Progenitor cell of endocrine pancreas (in vitro differentiated cells): ENCODE data around the gene ECHDC1. TPM values are rescaled to one million over a fixed set of nuclear protein-coding genes. Genes with fewer than 3 reads are reported as not detected.
"Not testable (repeated sequence)": the region's sequence is repeated elsewhere in the genome, so short reads cannot be mapped to it uniquely, and the experiment has no call there.

Source experiments
- DNase-seq: peaks from one replicate; pipeline ENCODE4 v3.0.0; 2021; ENCODE audit warnings: low spot score; ENCODE audit not compliant: unreplicated experiment
- H3K27ac Mint-ChIP-seq: 2 replicates; pipeline ENCODE4 v1.8.0; 2021; ENCODE audit warnings: mild to moderate bottlenecking, moderate library complexity, mixed read lengths
- H3K27me3 Mint-ChIP-seq: 2 replicates; pipeline ENCODE4 v1.8.0; 2021; ENCODE audit warnings: mixed read lengths
- H3K36me3 Mint-ChIP-seq: 2 replicates; pipeline ENCODE4 v1.8.0; 2022; ENCODE audit warnings: mixed read lengths; ENCODE audit not compliant: insufficient read depth
- H3K4me1 Mint-ChIP-seq: 2 replicates; pipeline ENCODE4 v1.8.0; 2021; ENCODE audit warnings: low read depth, mixed read lengths
- H3K4me3 Mint-ChIP-seq: 2 replicates; pipeline ENCODE4 v1.8.0; 2021; ENCODE audit warnings: low read depth, mild to moderate bottlenecking, moderate library complexity, mixed read lengths
- H3K9me3 Mint-ChIP-seq: 2 replicates; pipeline ENCODE4 v1.8.0; 2021; ENCODE audit warnings: low read depth, mixed read lengths
- total RNA-seq: library from RNA; stranded (reverse); gene quantifications from 2 replicates; pipeline ENCODE4 v1.2.1, GENCODE V29; 2021
- TF ChIP-seq, protein P1 (sequence below): fragments of 200-600 bp; sonication (generic); IDR thresholded peaks from one replicate; pipeline ENCODE4 v1.5.0; 2021; ENCODE audit warnings: antibody characterized with exemption, mild to moderate bottlenecking; ENCODE audit not compliant: unreplicated experiment

ECHDC1 gene
- total RNA-seq, 1 donor from 2014 or later, result 60.3 TPM

DNA sequence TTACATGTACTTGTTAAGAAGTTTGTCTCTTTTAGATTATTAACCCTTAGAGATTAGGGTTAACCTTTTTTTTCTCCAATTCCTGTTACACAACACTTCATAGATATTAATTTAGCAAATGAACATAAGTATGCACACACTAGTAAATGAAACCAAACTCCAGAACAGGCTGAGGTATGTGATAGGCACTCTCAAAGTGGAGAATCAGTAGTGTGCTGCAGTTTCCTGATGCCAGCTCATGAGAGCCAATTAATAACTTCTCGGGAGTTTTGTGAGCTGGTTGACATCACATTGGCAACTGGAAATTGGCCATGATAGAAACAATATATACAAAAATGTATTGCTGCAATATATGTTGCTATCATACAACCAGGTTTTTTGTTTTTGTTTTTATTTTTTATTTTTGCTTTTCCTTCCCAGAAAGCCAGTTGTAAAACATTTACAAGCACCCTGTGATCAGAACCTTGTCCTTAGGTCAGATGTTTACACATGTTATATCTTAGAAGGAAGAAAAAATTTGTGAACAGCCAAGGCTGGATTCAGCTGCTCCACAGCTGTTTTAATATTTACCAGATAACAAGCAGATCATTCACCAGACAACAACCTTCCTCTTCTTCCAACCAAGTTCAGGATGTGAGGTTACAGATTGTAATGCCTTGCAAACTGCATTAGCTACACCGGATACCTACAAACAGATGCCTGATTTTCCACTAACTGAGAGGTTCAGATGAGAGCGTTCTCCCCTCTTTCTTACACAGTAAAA lies 42.4 kb upstream of the ECHDC1 start:
- Mint-ChIP-seq H3K36me3 (peaks cover 5% of the 10 kb centered on the region), H3K4me3 (no peak overlapping the region), H3K27me3 (no peaks in the 10 kb centered on the region), H3K9me3 (no peaks in the 10 kb centered on the region), H3K4me1 (no peaks in the 10 kb centered on the region), H3K27ac (no peak overlapping the region)
- TF ChIP-seq, protein P1, sequence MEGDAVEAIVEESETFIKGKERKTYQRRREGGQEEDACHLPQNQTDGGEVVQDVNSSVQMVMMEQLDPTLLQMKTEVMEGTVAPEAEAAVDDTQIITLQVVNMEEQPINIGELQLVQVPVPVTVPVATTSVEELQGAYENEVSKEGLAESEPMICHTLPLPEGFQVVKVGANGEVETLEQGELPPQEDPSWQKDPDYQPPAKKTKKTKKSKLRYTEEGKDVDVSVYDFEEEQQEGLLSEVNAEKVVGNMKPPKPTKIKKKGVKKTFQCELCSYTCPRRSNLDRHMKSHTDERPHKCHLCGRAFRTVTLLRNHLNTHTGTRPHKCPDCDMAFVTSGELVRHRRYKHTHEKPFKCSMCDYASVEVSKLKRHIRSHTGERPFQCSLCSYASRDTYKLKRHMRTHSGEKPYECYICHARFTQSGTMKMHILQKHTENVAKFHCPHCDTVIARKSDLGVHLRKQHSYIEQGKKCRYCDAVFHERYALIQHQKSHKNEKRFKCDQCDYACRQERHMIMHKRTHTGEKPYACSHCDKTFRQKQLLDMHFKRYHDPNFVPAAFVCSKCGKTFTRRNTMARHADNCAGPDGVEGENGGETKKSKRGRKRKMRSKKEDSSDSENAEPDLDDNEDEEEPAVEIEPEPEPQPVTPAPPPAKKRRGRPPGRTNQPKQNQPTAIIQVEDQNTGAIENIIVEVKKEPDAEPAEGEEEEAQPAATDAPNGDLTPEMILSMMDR, result no peak
- no peak for DNase-seq

DNA sequence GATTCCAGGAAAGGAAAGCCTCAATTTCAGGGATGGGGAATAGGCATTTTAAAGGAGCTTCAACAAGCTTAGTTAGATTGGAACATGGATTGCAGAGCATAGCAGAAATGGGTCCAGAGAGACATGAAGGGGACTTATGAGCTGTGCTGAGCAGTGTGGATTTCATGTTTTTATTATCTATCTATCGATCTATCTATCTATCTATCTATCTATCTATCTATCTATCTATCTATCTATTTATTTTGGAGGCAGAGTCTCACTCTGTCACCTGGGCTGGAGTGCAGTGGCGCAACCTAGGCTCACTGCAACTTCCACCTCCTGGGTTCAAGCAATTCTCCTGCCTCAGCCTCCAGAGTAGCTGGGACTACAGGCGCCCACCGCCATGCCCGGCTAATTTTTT lies 41.4 kb upstream of the ECHDC1 start:
- not testable (repeated sequence) for H3K27me3 Mint-ChIP-seq, DNase-seq, H3K36me3 Mint-ChIP-seq, H3K27ac Mint-ChIP-seq, H3K9me3 Mint-ChIP-seq, H3K4me3 Mint-ChIP-seq, H3K4me1 Mint-ChIP-seq

DNA sequence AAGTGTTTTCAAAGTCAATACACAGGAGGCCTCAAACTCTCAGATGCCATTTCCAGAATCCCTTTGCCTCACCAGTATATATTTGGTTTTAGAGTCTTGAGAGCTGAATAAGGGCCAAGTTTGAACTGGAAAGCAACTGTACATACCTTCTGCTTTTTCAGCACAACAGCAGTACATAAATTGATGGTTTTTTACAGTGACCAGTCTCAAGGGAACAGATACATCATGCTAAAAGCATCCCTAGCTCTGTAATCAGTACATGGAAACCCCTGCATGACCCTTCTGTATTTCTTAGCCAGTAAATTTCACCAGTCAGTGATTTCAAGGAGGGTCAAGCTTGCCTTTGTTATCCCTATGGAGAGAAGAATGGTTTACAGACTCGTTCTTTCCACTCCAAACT lies 40.6 kb upstream of the ECHDC1 start:
- Mint-ChIP-seq H3K27ac (no peak overlapping the region), H3K4me1 (no peaks in the 10 kb centered on the region), H3K27me3 (no peaks in the 10 kb centered on the region), H3K9me3 (peaks cover 5% of the 10 kb centered on the region), H3K4me3 (no peak overlapping the region), H3K36me3 (peaks cover 14% of the 10 kb centered on the region)
- TF ChIP-seq, protein P1, result no peak
- no peak for DNase-seq

DNA sequence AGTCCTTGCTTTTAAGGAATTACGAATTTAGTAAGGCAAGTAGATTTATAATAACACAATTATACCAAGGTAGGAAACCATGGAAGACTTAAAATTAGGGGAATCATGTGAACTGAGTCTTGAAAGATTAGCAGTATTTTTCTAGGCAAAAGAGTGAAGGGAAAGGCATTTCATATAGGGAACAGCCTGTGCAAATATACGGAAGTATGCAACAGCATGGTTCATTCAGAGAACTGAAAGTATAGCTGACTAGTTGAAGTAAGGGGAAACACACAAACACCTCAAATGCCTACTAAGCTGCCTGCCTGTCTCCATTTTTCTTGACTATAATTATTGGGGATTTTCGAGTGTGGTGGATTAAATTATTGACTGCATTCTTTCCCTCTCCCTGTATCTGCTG lies 39.0 kb upstream of the ECHDC1 start:
- no peak overlapping the region for H3K4me3 Mint-ChIP-seq
- DNase-seq, result no peak
- peaks cover 7% of the 10 kb centered on the region for H3K9me3 Mint-ChIP-seq
- TF ChIP-seq, protein P1, result no peak
- peaks cover 16% of the 10 kb centered on the region for H3K36me3 Mint-ChIP-seq
- H3K27me3 Mint-ChIP-seq, result no peaks in the 10 kb centered on the region
- no peak overlapping the region for H3K27ac Mint-ChIP-seq
- no peaks in the 10 kb centered on the region for H3K4me1 Mint-ChIP-seq

DNA sequence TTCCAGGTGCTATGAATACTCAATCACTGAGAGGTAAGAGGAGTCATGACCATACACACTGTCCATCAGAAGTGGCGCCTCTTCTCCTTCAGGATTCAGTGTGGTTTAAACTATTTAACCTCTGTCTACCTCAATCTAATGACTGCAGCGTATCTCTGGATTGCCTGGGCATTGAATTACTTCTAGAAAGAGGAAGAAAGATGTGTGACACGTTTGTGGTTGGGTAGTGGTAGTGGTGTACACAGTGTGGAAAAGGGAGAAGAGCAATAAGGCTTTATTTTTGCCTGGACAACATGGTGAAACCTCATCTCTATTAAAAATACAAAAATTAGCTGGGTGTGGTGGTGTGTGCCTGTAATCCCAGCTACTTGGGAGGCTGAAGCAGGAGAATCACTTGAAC lies 38.0 kb upstream of the ECHDC1 start:
- Mint-ChIP-seq H3K9me3 (peaks cover 11% of the 10 kb centered on the region), H3K4me1 (no peaks in the 10 kb centered on the region), H3K36me3 (peaks cover 20% of the 10 kb centered on the region), H3K27ac (no peak overlapping the region), H3K27me3 (no peaks in the 10 kb centered on the region), H3K4me3 (no peak overlapping the region)
- DNase-seq, result no peak
- TF ChIP-seq, protein P1, result no peak

DNA sequence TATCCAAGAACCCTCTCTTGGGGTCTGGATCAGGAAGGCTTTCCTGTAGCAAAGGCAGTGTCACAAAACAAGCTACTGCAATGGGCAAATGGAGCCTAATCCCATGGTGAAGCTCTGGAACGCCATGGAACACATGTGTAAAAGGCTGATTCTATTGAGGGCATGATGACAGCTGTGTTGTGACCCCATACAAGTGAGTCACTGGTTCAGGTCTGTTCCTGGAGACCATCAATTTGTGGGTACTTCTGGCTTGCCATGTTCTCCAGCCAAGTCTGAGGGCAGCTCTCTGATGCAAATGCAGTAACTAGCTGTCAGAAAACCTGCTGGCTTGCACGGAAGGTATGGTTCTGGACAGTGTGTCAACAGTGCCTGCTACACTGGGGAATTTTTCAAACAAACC lies 33.3 kb upstream of the ECHDC1 start:
- H3K27me3 Mint-ChIP-seq, result no peaks in the 10 kb centered on the region
- no peak overlapping the region for H3K4me3 Mint-ChIP-seq
- TF ChIP-seq, protein P1, result no peak
- no peak for DNase-seq
- H3K27ac Mint-ChIP-seq, result peak overlapping the region; percentile 79
- H3K4me1 Mint-ChIP-seq, result no peaks in the 10 kb centered on the region
- peaks cover 20% of the 10 kb centered on the region for H3K9me3 Mint-ChIP-seq
- peaks cover 26% of the 10 kb centered on the region for H3K36me3 Mint-ChIP-seq
